Liver (tissue), 9 donors: ENCODE measurements around the gene KAZN. TPM values are rescaled to one million over a fixed set of nuclear protein-coding genes. Genes with fewer than 3 reads are reported as not detected.

Experiments
- DNase-seq: peaks from one replicate; pipeline ENCODE4 v3.0.0-alpha.2; 2017; ENCODE audit warnings: low spot score
- H3K27ac ChIP-seq, 2 donors: one replicate each; pipeline ENCODE4 v1.7.0; 2013; ENCODE audit warnings: inconsistent platforms in 2 of 2, low read length in 2 of 2, control low read depth in 1 of 2, low read depth in 1 of 2, mild to moderate bottlenecking in 1 of 2
- H3K27me3 ChIP-seq, 4 donors: one replicate each; pipeline versions ENCODE4 v1.6.1 to v1.7.0; 2013; ENCODE audit warnings: low read length in 3 of 4, inconsistent platforms in 1 of 4, mild to moderate bottlenecking in 1 of 4, moderate library complexity in 1 of 4; ENCODE audit not compliant: control insufficient read depth in 4 of 4, insufficient read depth in 4 of 4
- H3K36me3 ChIP-seq, 4 donors: one replicate each; pipeline versions ENCODE4 v1.6.1 to v1.7.0; 2013; ENCODE audit warnings: low read length in 3 of 4, mild to moderate bottlenecking in 3 of 4, low read depth in 1 of 4, moderate library complexity in 1 of 4; ENCODE audit not compliant: control insufficient read depth in 4 of 4, insufficient read depth in 3 of 4
- H3K4me1 ChIP-seq, 4 donors: one replicate each; pipeline versions ENCODE4 v1.6.1 to v1.7.0; 2013; ENCODE audit warnings: low read length in 3 of 4, mild to moderate bottlenecking in 3 of 4, moderate library complexity in 1 of 4; ENCODE audit not compliant: control insufficient read depth in 4 of 4, insufficient read depth in 4 of 4
- H3K4me3 ChIP-seq, 3 donors: one replicate each; pipeline versions ENCODE4 v1.6.1 to v1.7.0; 2013; ENCODE audit warnings: low read length in 3 of 3, control low read depth in 1 of 3, low read depth in 1 of 3, mild to moderate bottlenecking in 1 of 3
- H3K9ac ChIP-seq, 2 donors: one replicate each; pipeline ENCODE4 v1.7.0; 2013; ENCODE audit warnings: low read length in 2 of 2, mild to moderate bottlenecking in 2 of 2, moderate library complexity in 2 of 2, control low read depth in 1 of 2, low read depth in 1 of 2
- H3K9me3 ChIP-seq, 4 donors: one replicate each; pipeline versions ENCODE4 v1.6.1 to v1.7.0; 2013; ENCODE audit warnings: low read length in 3 of 4; ENCODE audit not compliant: control insufficient read depth in 4 of 4
- EGR1 ChIP-seq, 2 donors: IDR thresholded peaks; 2 replicates each; pipeline ENCODE4 v1.6.1; 2016 to 2018; ENCODE audit warnings: antibody characterized with exemption in 2 of 2, low read depth in 2 of 2
- FOXA1 ChIP-seq: IDR thresholded peaks from 2 replicates; pipeline ENCODE4 v1.6.1; 2016; ENCODE audit warnings: antibody characterized with exemption
- FOXA2 ChIP-seq: IDR thresholded peaks from 2 replicates; pipeline ENCODE4 v1.6.1; 2016; ENCODE audit warnings: antibody characterized with exemption
- GABPA ChIP-seq, 2 donors: IDR thresholded peaks in 1 of 2; conservative IDR thresholded peaks in 1 of 2; 2 replicates each; pipeline ENCODE4 v1.6.1; 2016; ENCODE audit warnings: antibody characterized with exemption in 2 of 2, mild to moderate bottlenecking in 1 of 2, moderate library complexity in 1 of 2
- HNF4A ChIP-seq, 2 donors: conservative IDR thresholded peaks; 2 replicates each; pipeline ENCODE4 v1.6.1; 2016; ENCODE audit warnings: antibody characterized with exemption in 2 of 2, mild to moderate bottlenecking in 2 of 2
- HNF4G ChIP-seq: IDR thresholded peaks from 2 replicates; pipeline ENCODE4 v1.6.1; 2016; ENCODE audit warnings: antibody characterized with exemption
- JUND ChIP-seq, 2 donors: IDR thresholded peaks; 2 replicates each; pipeline ENCODE4 v1.6.1; 2016; ENCODE audit warnings: antibody characterized with exemption in 2 of 2
- MAX ChIP-seq: IDR thresholded peaks from 2 replicates; pipeline ENCODE4 v1.6.1; 2016; ENCODE audit warnings: antibody characterized with exemption
- NR2F2 ChIP-seq: IDR thresholded peaks from 2 replicates; pipeline ENCODE4 v1.6.1; 2016; ENCODE audit warnings: antibody characterized with exemption
- RAD21 ChIP-seq, 2 donors: IDR thresholded peaks; 2 replicates each; pipeline ENCODE4 v1.6.1; 2016; ENCODE audit warnings: antibody characterized with exemption in 2 of 2, mild to moderate bottlenecking in 2 of 2
- RXRA ChIP-seq, 2 donors: IDR thresholded peaks; 2 replicates each; pipeline ENCODE4 v1.6.1; 2017 to 2018; ENCODE audit warnings: antibody characterized with exemption in 2 of 2, mild to moderate bottlenecking in 1 of 2
- SP1 ChIP-seq: IDR thresholded peaks from 2 replicates; pipeline ENCODE4 v1.6.1; 2018; ENCODE audit warnings: antibody characterized with exemption, mild to moderate bottlenecking
- TAF1 ChIP-seq: conservative IDR thresholded peaks from 2 replicates; pipeline ENCODE4 v1.6.1; 2016; ENCODE audit warnings: antibody characterized with exemption, mild to moderate bottlenecking
- YY1 ChIP-seq: IDR thresholded peaks from 2 replicates; pipeline ENCODE4 v1.6.1; 2016; ENCODE audit warnings: antibody characterized with exemption, mild to moderate bottlenecking
- ZBTB33 ChIP-seq: IDR thresholded peaks from 2 replicates; pipeline ENCODE4 v1.6.1; 2016; ENCODE audit warnings: antibody characterized with exemption
- WGBS: extraction: QIAGEN DNeasy Blood & Tissue Kit; methylation state at CpG from one replicate; pipeline ENCODE4 v1.1.7; 2013; 5-methylcytosine and 5-hydroxymethylcytosine counted together
- polyA plus RNA-seq, 2 donors: library from polyadenylated mRNA; stranded (reverse) in 1 of 2; unstranded in 1 of 2; fragments of 200-250 nt in 1 of 2; fragments of >200 nt in 1 of 2; fragmentation: Nextera tagmentation in 1 of 2; extraction: Ambion mirVana in 1 of 2; gene quantifications; one replicate each; pipeline versions ENCODE4 v1.2.1 to v1.2.3, GENCODE V29; 2013 to 2015
- total RNA-seq, 2 donors: library from RNA; depleted of rRNA; stranded (reverse); fragments of >200 nt; gene quantifications; one replicate each; pipeline ENCODE4 v1.2.3, GENCODE V29; 2014
- TF ChIP-seq, protein P1 (sequence below): fragments of 150-350 bp; IDR thresholded peaks from 2 replicates; pipeline ENCODE4 v1.5.1; 2017; ENCODE audit warnings: improper control_type of control experiment, low read depth, low read length; ENCODE audit not compliant: missing input control
- TF ChIP-seq, protein P2 (sequence below): IDR thresholded peaks from 2 replicates; pipeline ENCODE4 v1.6.1; 2016; ENCODE audit warnings: antibody characterized with exemption, mild to moderate bottlenecking
- donor health status: healthy.
- donor health status: healthy.
- donor health status: healthy.
- donor health status: healthy.
- donor health status: healthy.

The KAZN gene
- total and polyA plus RNA-seq, 4 donors, result 1.9 to 6.9 (median 2.4) TPM

- Histone ChIP-seq H3K9me3 (peaks cover 0 to 5% (median 0%) of the 10 kb centered on the region in 4 donors), H3K4me1 (no peaks in the 10 kb centered on the region), H3K27ac (no peak overlapping the region), H3K36me3 (no peaks in the 10 kb centered on the region), H3K27me3 (no peaks in the 10 kb centered on the region), H3K4me3 (no peak overlapping the region), H3K9ac (no peak overlapping the region)
- no peak for TF ChIP-seq SP1
- no peak for TF ChIP-seq HNF4G
- TF ChIP-seq RAD21 (IDR thresholded peaks at IDR 0.05), result no peak
- no peak for TF ChIP-seq JUND (IDR thresholded peaks at IDR 0.05)
- no peak for TF ChIP-seq FOXA1
- no peak for TF ChIP-seq GABPA (IDR thresholded peaks at IDR 0.05 in 1 of 2, conservative IDR thresholded peaks at IDR 0.05 in 1 of 2)
- TF ChIP-seq, protein P1, sequence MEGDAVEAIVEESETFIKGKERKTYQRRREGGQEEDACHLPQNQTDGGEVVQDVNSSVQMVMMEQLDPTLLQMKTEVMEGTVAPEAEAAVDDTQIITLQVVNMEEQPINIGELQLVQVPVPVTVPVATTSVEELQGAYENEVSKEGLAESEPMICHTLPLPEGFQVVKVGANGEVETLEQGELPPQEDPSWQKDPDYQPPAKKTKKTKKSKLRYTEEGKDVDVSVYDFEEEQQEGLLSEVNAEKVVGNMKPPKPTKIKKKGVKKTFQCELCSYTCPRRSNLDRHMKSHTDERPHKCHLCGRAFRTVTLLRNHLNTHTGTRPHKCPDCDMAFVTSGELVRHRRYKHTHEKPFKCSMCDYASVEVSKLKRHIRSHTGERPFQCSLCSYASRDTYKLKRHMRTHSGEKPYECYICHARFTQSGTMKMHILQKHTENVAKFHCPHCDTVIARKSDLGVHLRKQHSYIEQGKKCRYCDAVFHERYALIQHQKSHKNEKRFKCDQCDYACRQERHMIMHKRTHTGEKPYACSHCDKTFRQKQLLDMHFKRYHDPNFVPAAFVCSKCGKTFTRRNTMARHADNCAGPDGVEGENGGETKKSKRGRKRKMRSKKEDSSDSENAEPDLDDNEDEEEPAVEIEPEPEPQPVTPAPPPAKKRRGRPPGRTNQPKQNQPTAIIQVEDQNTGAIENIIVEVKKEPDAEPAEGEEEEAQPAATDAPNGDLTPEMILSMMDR, result no peak
- TF ChIP-seq, protein P2, sequence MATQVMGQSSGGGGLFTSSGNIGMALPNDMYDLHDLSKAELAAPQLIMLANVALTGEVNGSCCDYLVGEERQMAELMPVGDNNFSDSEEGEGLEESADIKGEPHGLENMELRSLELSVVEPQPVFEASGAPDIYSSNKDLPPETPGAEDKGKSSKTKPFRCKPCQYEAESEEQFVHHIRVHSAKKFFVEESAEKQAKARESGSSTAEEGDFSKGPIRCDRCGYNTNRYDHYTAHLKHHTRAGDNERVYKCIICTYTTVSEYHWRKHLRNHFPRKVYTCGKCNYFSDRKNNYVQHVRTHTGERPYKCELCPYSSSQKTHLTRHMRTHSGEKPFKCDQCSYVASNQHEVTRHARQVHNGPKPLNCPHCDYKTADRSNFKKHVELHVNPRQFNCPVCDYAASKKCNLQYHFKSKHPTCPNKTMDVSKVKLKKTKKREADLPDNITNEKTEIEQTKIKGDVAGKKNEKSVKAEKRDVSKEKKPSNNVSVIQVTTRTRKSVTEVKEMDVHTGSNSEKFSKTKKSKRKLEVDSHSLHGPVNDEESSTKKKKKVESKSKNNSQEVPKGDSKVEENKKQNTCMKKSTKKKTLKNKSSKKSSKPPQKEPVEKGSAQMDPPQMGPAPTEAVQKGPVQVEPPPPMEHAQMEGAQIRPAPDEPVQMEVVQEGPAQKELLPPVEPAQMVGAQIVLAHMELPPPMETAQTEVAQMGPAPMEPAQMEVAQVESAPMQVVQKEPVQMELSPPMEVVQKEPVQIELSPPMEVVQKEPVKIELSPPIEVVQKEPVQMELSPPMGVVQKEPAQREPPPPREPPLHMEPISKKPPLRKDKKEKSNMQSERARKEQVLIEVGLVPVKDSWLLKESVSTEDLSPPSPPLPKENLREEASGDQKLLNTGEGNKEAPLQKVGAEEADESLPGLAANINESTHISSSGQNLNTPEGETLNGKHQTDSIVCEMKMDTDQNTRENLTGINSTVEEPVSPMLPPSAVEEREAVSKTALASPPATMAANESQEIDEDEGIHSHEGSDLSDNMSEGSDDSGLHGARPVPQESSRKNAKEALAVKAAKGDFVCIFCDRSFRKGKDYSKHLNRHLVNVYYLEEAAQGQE, result no peak
- no peak for TF ChIP-seq NR2F2
- no peak for TF ChIP-seq YY1
- TF ChIP-seq RXRA (IDR thresholded peaks at IDR 0.05), result no peak
- TF ChIP-seq HNF4A (conservative IDR thresholded peaks at IDR 0.05), result no peak
- TF ChIP-seq ZBTB33, result no peak
- TF ChIP-seq TAF1, result no peak
- no peak for TF ChIP-seq MAX
- no peak for TF ChIP-seq EGR1 (IDR thresholded peaks at IDR 0.05; ENCODE audit: low read depth in 2 of 2)
- TF ChIP-seq FOXA2, result no peak
- DNase-seq, result no peak
- WGBS, result 84% methylated on average over 15 of the region's 15 CpGs
Measured at GRCh38 chr1:14977338-14977931, 378.9 kb downstream of the KAZN start.
